CD4-positive, alpha-beta T cell treated with Interleukin-17A for 4 hours (primary cell): ENCODE measurements around the gene BLOC1S3.

ENCODE experiments used
- DNase-seq: peaks from one replicate; pipeline ENCODE4 v3.0.0-alpha.2; 2020; ENCODE audit warnings: mixed read lengths

The BLOC1S3 gene

GRCh38 chr19:45162608-45163143, 15.9 kb upstream of the BLOC1S3 start:
- no peak for DNase-seq

GRCh38 chr19:45163156-45163555, 15.4 kb upstream of the BLOC1S3 start:
- no peak for DNase-seq

- DNase-seq = no peak
Measured at GRCh38 chr19:45163751-45164460, 14.7 kb upstream of the BLOC1S3 start.

- peak; percentile 62 for DNase-seq
Measured at GRCh38 chr19:45164577-45165335, 13.8 kb upstream of the BLOC1S3 start.

- DNase-seq = no peak
Measured at GRCh38 chr19:45166723-45167252, 11.8 kb upstream of the BLOC1S3 start.

GRCh38 chr19:45168767-45169351, 9.7 kb upstream of the BLOC1S3 start:
- no peak for DNase-seq

- DNase-seq = no peak
Measured at GRCh38 chr19:45169602-45170001, 9.0 kb upstream of the BLOC1S3 start.

GRCh38 chr19:45170146-45171106, 8.2 kb upstream of the BLOC1S3 start:
- no peak for DNase-seq

GRCh38 chr19:45171211-45171623, 7.4 kb upstream of the BLOC1S3 start:
- DNase-seq = peak; percentile 56

GRCh38 chr19:45172173-45172572, 6.4 kb upstream of the BLOC1S3 start:
- DNase-seq = peak; percentile 57

- DNase-seq = no peak
Measured at GRCh38 chr19:45172611-45173208, 5.9 kb upstream of the BLOC1S3 start.

GRCh38 chr19:45173816-45174215, 4.8 kb upstream of the BLOC1S3 start:
- no peak for DNase-seq

- DNase-seq = no peak
Measured at GRCh38 chr19:45175515-45176345, 2.9 kb upstream of the BLOC1S3 start.

- DNase-seq = no peak
Measured at GRCh38 chr19:45177817-45178261, 745 bp upstream of the BLOC1S3 start, which contains the start of gene TRAPPC6A. TSS of gene TRAPPC6A (minus strand) at chr19:45178237. CDS start at chr19:45178218, 19 bp downstream.

- peak; percentile 39 for DNase-seq
Measured at GRCh38 chr19:45179072-45179891, 698 bp downstream of the BLOC1S3 start.

GRCh38 chr19:45179892-45180370, 1.3 kb downstream of the BLOC1S3 start:
- DNase-seq = no peak

GRCh38 chr19:45180936-45181335, 2.4 kb downstream of the BLOC1S3 start:
- no peak for DNase-seq

GRCh38 chr19:45182758-45183157, 4.2 kb downstream of the BLOC1S3 start:
- no peak for DNase-seq

GRCh38 chr19:45184115-45184514, 5.5 kb downstream of the BLOC1S3 start:
- DNase-seq = no peak
